Measurements from ENCODE around the gene ZNF280D.

DNA sequence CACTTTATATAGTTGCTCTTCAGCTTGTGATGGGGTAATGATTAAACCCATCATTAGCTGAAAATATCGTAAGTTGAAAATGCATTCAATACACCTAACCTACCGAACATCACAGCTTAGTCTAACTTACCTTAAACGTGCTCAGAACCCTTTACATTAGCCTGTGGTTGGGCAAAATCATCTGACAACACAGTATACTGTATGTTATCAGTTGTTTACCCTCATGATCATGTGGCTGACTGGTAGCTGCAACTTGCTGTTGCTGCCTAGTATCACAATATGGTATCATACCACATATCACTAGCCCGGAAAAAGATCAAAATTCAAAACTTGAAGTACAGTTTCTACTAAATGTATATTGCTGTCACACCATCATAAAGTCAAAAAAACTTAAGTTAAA, 9.5 kb downstream of the ZNF280D start:
- no peak for TF ChIP-seq POLR2A (IDR thresholded peaks at IDR 0.05)
- TF ChIP-seq, protein P1, sequence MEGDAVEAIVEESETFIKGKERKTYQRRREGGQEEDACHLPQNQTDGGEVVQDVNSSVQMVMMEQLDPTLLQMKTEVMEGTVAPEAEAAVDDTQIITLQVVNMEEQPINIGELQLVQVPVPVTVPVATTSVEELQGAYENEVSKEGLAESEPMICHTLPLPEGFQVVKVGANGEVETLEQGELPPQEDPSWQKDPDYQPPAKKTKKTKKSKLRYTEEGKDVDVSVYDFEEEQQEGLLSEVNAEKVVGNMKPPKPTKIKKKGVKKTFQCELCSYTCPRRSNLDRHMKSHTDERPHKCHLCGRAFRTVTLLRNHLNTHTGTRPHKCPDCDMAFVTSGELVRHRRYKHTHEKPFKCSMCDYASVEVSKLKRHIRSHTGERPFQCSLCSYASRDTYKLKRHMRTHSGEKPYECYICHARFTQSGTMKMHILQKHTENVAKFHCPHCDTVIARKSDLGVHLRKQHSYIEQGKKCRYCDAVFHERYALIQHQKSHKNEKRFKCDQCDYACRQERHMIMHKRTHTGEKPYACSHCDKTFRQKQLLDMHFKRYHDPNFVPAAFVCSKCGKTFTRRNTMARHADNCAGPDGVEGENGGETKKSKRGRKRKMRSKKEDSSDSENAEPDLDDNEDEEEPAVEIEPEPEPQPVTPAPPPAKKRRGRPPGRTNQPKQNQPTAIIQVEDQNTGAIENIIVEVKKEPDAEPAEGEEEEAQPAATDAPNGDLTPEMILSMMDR (IDR thresholded peaks at IDR 0.05) = no peak
